GM12874 (cell line): ENCODE measurements around the gene DEPP1.
A peak's percentile ranks its signal among the peaks of the same experiment; 100 is the strongest.

ENCODE experiments used
- CTCF ChIP-seq: IDR thresholded peaks from 2 replicates; pipeline ENCODE4 v1.5.1; 2011; ENCODE audit warnings: low read depth, mild to moderate bottlenecking, control low read depth, low read length, moderate library complexity; ENCODE audit not compliant: insufficient read depth

DEPP1 gene

GRCh38 chr10:44978570-44979280, at the start of gene DEPP1:
Gene DEPP1, minus strand, starts transcription at chr10:44978809. Its CDS starts 779 bp downstream, at chr10:44978030.
- no peak for TF ChIP-seq CTCF

GRCh38 chr10:45023426-45023825, 44.8 kb upstream of the DEPP1 start:
- no peak for TF ChIP-seq CTCF

GRCh38 chr10:45015590-45015989, 37.0 kb upstream of the DEPP1 start:
- TF ChIP-seq CTCF, result no peak

- TF ChIP-seq CTCF, result peak; percentile 54
Measured at GRCh38 chr10:45008524-45009161, 30.0 kb upstream of the DEPP1 start.

GRCh38 chr10:45006276-45007030, 27.8 kb upstream of the DEPP1 start:
- no peak for TF ChIP-seq CTCF

GRCh38 chr10:45005284-45005683, 26.7 kb upstream of the DEPP1 start:
- TF ChIP-seq CTCF, result no peak

- no peak for TF ChIP-seq CTCF
Measured at GRCh38 chr10:45004661-45005060, 26.1 kb upstream of the DEPP1 start.
